DND-41 (cell line): ENCODE results near the gene AVEN.
"Not testable (repeated sequence)": the region's sequence is repeated elsewhere in the genome, so short reads cannot be mapped to it uniquely, and the experiment has no call there.

Experiments used
- ATAC-seq: fragments of 200-7000 bp; cut with Tn5 transposase; 3 replicates; pipeline ENCODE4 v1.9.1; 2021; ENCODE audit warnings: low read depth; ENCODE audit not compliant: insufficient read depth
- DNase-seq: peaks from one replicate; pipeline ENCODE4 v3.0.0-alpha.2; 2020
- H2AFZ ChIP-seq: 2 replicates; pipeline ENCODE4 v1.6.0; 2012; ENCODE audit warnings: low read depth, low read length
- H3K27ac ChIP-seq: 2 replicates; pipeline ENCODE4 v1.5.1; 2012; ENCODE audit warnings: low read length, inconsistent platforms
- H3K27me3 ChIP-seq: fragments of 200-600 bp; sonication (generic); 2 replicates; pipeline ENCODE4 v1.6.0; 2012; ENCODE audit warnings: low read length, mild to moderate bottlenecking, inconsistent platforms; ENCODE audit not compliant: insufficient read depth, poor library complexity
- H3K36me3 ChIP-seq: 2 replicates; pipeline ENCODE4 v1.5.1; 2012; ENCODE audit warnings: low read length, inconsistent platforms; ENCODE audit not compliant: insufficient read depth
- H3K4me1 ChIP-seq: 2 replicates; pipeline ENCODE4 v1.5.1; 2012; ENCODE audit warnings: mild to moderate bottlenecking, low read length; ENCODE audit not compliant: insufficient read depth
- H3K4me2 ChIP-seq: 2 replicates; pipeline ENCODE4 v1.6.0; 2012; ENCODE audit warnings: mild to moderate bottlenecking, moderate library complexity, low read length, inconsistent platforms; ENCODE audit not compliant: insufficient read depth
- H3K4me3 ChIP-seq, 2 experiments: fragments of 200-600 bp in 1 of 2; shearing (Covaris generic) in 1 of 2; 2 replicates each; pipeline ENCODE4 v1.5.1; 2012 to 2016; ENCODE audit warnings: inconsistent platforms in 2 of 2, low read length in 2 of 2, mild to moderate bottlenecking in 2 of 2, low read depth in 1 of 2, moderate library complexity in 1 of 2
- H3K79me2 ChIP-seq: 2 replicates; pipeline ENCODE4 v1.6.0; 2012; ENCODE audit warnings: low read length, inconsistent platforms; ENCODE audit not compliant: insufficient read depth
- H3K9ac ChIP-seq: 2 replicates; pipeline ENCODE4 v1.6.0; 2012; ENCODE audit warnings: low read depth, mild to moderate bottlenecking, inconsistent platforms, low read length, moderate library complexity
- H3K9me3 ChIP-seq: 2 replicates; pipeline ENCODE4 v1.5.1; 2012; ENCODE audit warnings: low read length, moderate library complexity, mild to moderate bottlenecking, inconsistent platforms; ENCODE audit not compliant: insufficient read depth, severe bottlenecking
- H4K20me1 ChIP-seq: 2 replicates; pipeline ENCODE4 v1.6.0; 2012; ENCODE audit warnings: low read length; ENCODE audit not compliant: insufficient read depth
- EZH2 ChIP-seq: IDR thresholded peaks from 3 replicates; pipeline ENCODE4 v1.6.1; 2012; ENCODE audit warnings: borderline replicate concordance, low read depth, mild to moderate bottlenecking, moderate library complexity, low read length, inconsistent platforms; ENCODE audit not compliant: severe bottlenecking
- TF ChIP-seq, protein P1 (sequence below): IDR thresholded peaks from 2 replicates; pipeline ENCODE4 v1.5.1; 2012; ENCODE audit warnings: borderline replicate concordance, low read length, moderate library complexity, mild to moderate bottlenecking; ENCODE audit not compliant: poor library complexity, severe bottlenecking; ENCODE audit errors: extremely low read depth

Gene AVEN

DNA sequence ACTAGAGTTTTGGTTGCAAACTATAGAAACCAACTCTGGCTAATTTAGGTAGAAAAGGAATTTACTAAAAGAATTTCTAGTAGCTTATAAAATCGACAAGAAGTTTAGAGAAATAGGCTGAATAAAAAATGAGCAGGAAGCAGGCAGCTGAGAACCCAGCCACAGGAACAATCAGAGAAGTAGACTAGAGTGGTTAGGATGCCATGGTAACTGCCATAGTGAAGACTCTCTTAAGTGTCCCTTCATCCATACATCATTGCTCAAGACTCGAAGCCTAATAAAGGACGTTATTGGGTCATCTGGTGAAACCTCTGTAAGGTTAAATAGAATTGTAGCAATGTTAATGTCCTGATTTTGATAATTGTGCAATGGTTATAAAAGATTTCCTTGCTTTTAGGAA, 13.8 kb downstream of the AVEN start:
- Histone ChIP-seq H3K9me3 (no peaks in the 10 kb centered on the region), H3K27ac (no peak overlapping the region), H3K9ac (no peak overlapping the region), H3K36me3 (no peaks in the 10 kb centered on the region), H2AFZ (no peak overlapping the region), H3K4me3 (no peak overlapping the region), H4K20me1 (no peaks in the 10 kb centered on the region), H3K4me2 (no peak overlapping the region), H3K79me2 (no peaks in the 10 kb centered on the region; the same call in 1 of the 2 replicates), H3K27me3 (no peaks in the 10 kb centered on the region), H3K4me1 (no peaks in the 10 kb centered on the region)
- DNase-seq (no peak), ATAC-seq (no peak)
- TF ChIP-seq, protein P1, sequence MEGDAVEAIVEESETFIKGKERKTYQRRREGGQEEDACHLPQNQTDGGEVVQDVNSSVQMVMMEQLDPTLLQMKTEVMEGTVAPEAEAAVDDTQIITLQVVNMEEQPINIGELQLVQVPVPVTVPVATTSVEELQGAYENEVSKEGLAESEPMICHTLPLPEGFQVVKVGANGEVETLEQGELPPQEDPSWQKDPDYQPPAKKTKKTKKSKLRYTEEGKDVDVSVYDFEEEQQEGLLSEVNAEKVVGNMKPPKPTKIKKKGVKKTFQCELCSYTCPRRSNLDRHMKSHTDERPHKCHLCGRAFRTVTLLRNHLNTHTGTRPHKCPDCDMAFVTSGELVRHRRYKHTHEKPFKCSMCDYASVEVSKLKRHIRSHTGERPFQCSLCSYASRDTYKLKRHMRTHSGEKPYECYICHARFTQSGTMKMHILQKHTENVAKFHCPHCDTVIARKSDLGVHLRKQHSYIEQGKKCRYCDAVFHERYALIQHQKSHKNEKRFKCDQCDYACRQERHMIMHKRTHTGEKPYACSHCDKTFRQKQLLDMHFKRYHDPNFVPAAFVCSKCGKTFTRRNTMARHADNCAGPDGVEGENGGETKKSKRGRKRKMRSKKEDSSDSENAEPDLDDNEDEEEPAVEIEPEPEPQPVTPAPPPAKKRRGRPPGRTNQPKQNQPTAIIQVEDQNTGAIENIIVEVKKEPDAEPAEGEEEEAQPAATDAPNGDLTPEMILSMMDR = no peak
- TF ChIP-seq EZH2 = no peak

DNA sequence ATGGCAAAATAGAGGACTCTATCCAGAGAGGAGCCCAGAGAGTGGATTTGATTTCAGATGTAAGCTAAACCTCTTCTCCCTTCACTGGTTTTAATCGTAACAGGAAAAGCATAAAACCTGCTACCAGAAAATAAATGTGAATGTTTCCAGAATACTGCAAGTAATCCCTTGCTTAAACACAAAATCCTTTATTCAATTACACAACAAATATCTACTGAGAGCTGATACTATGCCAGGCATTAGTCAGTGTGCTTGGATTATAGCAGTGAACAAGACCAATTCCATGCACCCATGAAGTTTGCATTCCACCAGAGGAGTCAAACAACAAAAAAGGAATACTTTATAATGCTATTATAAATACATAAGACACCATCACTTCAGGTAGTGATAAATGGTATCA, 15.1 kb downstream of the AVEN start:
- TF ChIP-seq, protein P1 = no peak
- no peak for TF ChIP-seq EZH2
- H3K27ac ChIP-seq = no peak overlapping the region
- H3K36me3 ChIP-seq = no peaks in the 10 kb centered on the region

DNA sequence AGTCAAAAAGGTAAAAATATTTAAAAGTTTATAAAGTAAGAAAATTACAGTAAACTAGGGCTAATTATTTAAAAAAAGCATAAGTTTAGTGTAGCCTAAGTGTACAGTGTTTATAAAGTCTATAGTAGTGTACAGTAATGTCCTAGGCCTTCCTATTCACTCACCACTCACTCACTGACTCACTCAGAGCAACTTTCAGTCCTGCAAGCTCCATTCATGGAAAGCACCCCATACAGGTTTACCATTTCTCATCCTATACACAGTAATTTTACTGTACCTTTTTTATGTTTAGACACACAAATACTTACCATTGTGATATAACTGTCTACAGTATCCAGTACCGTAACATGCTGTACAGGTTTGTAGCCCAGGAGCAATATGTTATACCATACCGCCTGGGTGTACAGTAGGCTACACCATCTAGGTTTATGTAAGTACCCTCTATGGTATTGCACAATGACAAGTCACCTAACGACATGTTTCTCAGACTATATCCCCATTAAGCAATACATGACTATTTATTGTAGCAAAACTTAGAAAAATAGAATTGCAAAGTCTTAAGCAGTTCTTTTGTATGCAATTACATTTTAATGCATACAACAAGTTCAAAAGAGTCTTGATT, 19.5 kb downstream of the AVEN start:
- ATAC-seq = no peak
- Histone ChIP-seq H3K27me3 (no peaks in the 10 kb centered on the region), H3K9me3 (no peaks in the 10 kb centered on the region), H3K4me1 (no peaks in the 10 kb centered on the region), H4K20me1 (no peaks in the 10 kb centered on the region), H3K27ac (no peak overlapping the region), H3K36me3 (no peaks in the 10 kb centered on the region), H3K4me2 (no peak overlapping the region), H3K4me3 (no peak overlapping the region), H3K79me2 (no peaks in the 10 kb centered on the region), H3K9ac (no peak overlapping the region), H2AFZ (no peak overlapping the region)
- DNase-seq = no peak
- TF ChIP-seq, protein P1 = no peak
- no peak for TF ChIP-seq EZH2

More for the DNA sequence above, 15.1 kb downstream of the AVEN start:
- no peaks in the 10 kb centered on the region for H3K27me3 ChIP-seq
- no peaks in the 10 kb centered on the region for H3K9me3 ChIP-seq
- DNase-seq (no peak), ATAC-seq (no peak)
- H2AFZ ChIP-seq = no peak overlapping the region
- H4K20me1 ChIP-seq = no peaks in the 10 kb centered on the region
- no peak overlapping the region for H3K4me2 ChIP-seq
- H3K4me1 ChIP-seq = no peaks in the 10 kb centered on the region
- no peaks in the 10 kb centered on the region; the same call in 1 of the 2 replicates for H3K79me2 ChIP-seq
- H3K9ac ChIP-seq = no peak overlapping the region
- H3K4me3 ChIP-seq = no peak overlapping the region

DNA sequence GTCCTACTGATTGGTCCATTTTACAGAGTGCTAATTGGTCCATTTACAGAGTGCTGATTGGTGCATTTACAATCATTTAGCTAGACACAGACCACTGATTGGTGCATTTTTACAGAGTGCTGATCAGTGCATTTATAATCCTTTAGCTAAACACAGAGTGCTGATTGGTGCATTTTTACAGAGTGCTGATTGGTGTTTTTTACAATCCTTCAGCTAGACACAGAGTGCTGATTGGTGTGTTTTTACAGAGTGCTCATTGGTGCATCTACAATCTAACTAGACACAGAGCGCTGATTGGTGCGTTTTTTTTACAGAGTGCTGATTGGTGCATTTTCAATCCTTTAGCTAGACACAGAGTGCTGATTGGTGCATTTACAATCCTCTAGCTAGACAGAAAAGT, 20.3 kb downstream of the AVEN start:
- H3K79me2 ChIP-seq, H2AFZ ChIP-seq, H3K36me3 ChIP-seq, H3K27ac ChIP-seq, H4K20me1 ChIP-seq, H3K9ac ChIP-seq, H3K9me3 ChIP-seq, H3K4me2 ChIP-seq, H3K4me1 ChIP-seq, H3K27me3 ChIP-seq, ATAC-seq, H3K4me3 ChIP-seq, DNase-seq: not testable (repeated sequence)
